Stimulated activated CD4-positive, alpha-beta T cell treated with anti-CD3 and anti-CD28 coated beads, TNF-alpha, amount 100 ng/mL, for 4 hours (primary cell): Measurements from ENCODE around the gene ANKHD1.
"Not testable (repeated sequence)": the region's sequence is repeated elsewhere in the genome, so short reads cannot be mapped to it uniquely, and the experiment has no call there.

ENCODE experiments used
- DNase-seq, 3 experiments: peaks; one replicate each; pipeline ENCODE4 v3.0.0-alpha.2; 2020; ENCODE audit warnings: low read depth in 3 of 3

ANKHD1 gene

DNA sequence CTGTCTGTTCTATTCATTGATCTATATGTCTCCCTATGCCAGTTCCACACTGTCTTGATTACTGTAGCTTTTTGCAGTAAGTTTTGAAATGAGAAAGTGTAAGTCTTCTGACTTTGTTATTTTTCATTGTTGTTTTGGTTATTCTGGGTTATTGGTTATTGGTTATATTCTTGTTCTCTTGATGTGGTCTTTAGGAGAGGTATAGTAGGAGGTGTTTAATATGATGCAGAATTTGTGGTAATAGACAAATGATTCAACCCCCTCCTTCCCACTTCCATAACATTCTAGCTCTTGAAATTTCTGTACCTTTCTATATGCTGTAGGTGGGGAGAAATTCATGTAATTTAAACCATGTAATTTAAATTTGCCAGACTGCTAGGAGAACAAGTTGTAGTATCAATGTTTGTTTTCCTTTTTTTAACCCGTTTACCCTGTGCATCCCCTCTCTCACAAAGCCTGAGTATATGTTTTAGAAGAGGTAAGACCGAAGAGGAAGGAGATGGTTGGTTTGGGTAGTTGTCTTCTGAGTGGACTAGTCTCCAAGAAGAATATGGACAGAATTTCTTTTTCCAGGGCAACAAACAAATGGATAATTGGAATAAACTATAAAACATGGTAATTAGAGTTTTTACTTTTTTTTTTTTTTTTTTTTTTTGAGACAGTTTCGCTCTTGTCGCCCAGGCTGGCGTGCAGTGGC lies 19.2 kb downstream of the ANKHD1 start:
- DNase-seq: no peak

DNA sequence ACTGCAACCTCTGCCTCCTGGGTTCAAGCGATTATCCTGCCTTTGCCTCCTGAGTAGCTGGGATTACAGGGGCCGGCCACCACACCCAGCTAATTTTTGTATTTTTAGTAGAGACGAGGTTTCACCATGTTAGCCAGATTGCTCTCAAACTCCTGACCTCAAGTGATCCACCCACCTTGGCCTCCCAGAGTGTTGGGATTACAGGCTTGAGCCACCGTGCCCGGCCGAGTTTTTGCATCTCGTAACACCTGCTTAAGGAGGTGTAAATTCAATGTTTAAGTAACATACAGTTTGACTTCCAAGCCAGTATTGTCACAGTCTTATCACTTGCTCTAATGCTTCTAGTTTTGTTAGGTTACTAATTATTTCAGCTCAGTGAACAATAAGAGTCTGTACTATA lies 19.7 kb downstream of the ANKHD1 start:
- not testable (repeated sequence) for DNase-seq

DNA sequence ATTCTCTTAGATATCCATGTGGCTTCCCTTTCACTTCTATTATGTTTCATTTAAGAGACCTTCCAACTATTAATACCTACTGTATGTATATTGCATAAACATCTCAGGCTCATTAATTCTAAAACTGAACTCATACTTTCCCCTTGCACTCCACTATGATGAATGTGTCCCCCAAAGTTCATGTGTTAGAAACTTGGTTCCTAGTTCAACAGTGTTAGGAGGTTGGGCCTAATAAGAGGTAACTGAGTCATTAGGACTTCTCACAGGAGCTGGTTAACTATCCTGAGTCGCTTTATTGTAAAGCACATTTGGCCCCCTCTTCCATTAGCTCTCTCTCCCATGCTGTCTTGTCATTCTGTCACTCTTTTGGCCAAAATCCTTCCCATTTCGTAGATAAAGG lies 22.0 kb downstream of the ANKHD1 start:
- no peak for DNase-seq

DNA sequence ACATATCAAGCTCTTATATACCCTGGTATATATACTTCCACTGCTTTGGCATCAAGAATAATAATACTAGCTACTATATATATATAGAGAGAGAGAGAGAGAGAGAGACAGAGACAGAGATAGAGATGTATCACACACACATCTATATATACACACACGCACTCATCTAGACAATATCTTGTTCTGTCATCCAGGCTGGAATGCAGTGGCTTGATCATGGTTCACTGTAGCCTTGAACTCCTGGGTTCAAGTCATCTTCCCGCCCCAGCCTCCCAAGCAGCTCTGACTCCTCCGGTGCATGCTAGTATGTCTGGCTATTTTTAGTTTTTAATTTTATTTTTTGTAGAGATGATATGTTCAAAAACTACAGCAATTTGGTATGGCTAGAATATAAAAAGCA lies 22.5 kb downstream of the ANKHD1 start:
- no peak for DNase-seq

DNA sequence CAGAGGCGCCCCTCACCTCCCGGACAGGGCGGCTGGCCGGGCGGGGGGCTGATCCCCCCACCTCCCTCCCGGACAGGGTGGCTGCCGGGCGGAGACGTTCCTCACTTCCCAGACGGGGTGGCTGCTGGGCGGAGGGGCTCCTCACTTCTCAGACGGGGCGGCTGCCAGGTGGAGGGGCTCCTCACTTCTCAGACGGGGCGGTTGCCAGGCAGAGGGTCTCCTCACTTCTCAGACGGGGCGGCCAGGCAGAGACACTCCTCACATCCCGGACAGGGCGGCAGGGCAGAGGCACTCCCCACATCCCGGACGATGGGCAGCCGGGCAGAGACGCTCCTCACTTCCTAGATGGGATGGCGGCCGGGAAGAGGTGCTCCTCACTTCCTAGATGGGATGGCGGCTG lies 26.1 kb downstream of the ANKHD1 start:
- not testable (repeated sequence) for DNase-seq

DNA sequence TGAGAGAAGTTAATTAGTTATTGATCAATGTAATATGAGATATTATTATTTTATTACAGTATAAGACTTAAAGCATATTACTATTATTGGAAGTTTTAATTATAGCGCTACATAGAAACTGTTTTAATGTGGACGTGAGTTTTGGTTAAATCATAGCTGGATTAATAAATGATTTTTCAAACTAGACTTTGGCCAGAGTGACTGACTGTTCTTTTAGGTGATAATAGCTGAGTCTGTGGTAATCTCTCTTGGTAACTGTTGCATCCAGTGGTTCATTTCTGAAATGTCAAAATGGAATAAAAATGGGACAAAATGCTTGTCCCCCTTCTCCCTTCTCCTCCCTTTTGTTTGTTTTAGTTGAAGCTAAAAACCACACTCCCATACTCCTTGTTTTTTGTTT lies 28.1 kb downstream of the ANKHD1 start:
- DNase-seq: no peak

DNA sequence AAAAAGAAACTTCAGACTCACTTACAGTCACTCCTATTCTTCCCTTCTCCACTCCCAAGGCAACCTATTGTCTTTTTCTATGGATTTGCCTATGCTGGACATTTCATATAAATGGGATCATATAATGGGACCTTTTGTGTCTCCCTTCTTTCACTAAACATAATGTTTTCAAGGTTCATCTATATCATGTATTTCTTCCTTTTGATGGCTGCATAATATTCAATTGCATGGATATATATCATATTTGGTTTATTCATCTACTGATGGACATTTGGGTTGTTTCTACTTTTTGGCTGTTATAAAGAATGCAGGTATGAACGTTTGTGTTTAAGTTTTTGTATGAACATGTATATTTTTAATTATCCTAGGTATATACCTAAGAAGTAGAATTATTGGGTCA lies 30.6 kb downstream of the ANKHD1 start:
- DNase-seq: no peak

DNA sequence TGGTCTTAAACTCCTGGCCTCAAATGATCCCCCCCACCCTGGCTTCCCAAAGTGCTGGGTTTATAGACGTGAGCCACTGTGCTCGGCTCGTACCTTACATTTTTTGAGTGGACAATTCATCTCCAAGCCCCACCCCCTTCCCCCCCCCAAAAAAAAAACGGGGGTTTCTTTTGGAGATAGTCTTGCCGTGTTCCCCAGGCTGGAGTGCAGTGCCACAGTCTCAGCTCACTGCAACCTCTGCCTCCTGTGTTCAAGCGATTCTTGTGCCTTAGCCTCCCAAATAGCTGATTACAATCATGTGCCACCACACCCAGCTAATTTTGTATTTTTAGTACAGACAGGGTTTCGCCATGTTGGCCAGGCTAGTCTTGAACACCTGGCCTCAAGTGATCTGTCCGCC lies 31.3 kb downstream of the ANKHD1 start:
- DNase-seq: no peak

DNA sequence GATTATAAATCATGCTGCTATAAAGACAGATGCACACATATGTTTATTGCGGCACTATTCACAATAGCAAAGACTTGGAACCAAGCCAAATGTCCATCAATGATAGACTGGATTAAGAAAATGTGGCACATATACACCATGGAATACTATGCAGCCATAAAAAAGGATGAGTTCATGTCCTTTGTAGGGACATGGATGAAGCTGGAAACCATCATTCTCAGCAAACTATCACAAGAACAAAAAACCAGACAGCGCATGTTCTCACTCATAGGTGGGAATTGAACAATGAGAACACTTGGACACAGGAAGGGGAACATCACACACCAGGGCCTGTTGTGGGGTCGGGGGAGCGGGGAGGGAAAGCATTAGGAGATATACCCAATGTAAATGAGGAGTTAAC lies 55.7 kb downstream of the ANKHD1 start:
- DNase-seq: not testable (repeated sequence)

DNA sequence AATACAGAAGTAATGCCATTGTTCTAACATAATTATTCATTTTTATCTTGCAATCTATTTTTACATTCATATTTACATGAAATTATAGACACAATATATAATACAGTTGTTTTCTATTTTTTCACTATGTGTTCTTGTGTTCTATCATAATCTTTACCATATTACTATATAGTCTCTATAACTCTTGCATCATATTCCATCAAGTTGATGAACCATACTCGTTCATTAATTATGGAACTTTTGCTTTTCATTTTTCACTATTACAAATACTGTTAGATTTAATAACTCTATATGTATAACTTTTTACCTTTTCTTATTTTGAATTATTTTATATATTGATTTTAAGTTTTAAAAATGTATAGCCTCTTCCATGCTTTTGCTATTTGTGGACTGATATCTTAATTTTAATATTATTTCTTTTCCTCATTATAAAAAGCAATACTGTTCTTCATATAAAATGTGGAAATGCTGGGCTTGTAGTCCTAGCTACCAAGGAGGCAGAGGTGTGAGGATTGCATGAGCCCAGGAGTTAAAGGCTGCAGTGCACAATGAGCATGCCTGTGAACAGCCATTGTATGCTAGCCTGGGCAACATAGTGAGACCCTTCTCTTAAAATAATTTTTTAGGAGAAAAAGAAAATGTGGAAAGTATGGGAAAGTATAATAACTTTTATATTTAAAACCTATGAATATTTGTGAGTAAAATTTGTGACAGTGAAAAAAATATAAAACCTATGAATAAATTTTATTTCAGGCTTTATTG lies 65.5 kb downstream of the ANKHD1 start:
- no peak for DNase-seq

DNA sequence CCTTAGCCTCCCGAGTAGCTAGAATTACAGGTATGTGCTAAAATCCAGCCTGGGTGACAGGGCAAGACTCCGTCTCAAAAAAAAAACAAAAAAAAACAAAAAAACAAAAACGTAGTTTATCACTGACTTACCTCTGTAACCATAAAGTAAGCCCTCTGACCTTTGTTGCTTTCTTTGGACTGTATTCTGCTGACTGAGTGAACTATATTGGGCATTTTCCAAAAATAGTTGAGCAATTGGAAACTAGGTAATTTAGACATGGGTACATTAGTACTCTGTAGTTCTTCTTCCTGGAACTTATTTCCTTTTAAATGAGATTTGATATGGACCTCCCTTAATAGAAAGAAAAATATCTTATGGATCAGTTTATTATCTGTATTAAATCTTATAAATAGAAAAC lies 66.6 kb downstream of the ANKHD1 start:
- no peak for DNase-seq

DNA sequence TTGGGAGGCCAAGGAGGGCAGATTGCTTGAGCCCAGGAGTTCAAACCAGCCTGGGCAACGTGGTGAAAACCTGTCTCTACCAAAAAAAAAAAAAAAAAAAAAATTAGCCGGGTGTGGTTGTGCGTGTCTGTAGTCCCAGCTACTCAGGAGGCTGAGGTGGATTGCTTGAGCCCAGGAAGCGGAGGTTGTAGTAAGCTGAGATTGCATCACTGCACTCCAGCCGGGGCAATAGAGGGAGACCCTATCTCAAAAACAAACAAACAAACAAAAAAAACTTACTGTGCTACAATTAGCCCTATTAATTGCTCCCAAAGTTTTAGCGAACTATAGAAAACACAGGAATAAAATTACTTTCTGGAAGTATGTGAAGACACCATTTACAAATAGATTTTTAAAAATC lies 67.6 kb downstream of the ANKHD1 start:
- no peak for DNase-seq

DNA sequence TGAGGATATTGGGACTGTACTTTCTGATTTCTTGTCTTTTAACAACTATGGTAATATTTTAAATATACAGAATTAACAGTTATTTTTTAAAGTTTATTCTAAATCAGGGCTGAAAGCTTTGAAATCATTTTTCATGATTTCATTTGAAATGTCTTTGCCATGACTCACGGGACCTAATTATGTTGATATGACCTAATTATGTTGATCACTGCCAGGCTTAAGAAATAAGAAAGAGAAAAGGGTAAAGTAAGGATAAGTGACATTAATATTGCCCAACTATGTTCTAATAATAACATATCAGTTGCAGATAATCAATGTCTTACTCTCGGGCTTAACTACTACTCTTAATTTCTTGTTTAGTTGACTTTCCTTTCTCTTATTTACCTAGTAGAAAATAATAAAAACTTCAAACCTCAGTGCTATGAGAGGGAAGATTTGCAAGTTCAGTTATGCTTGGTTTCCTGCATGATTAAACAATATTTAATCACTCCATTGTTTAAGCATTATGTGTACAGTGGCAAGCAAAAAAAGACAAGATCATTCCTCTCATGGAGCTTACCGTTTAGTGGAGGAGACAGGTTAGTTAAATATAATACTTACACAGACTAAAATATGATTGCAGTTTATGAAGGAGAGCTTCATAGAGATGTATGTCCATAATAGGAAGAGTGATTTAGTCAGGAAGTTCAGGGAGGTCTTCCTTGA lies 78.8 kb downstream of the ANKHD1 start:
- no peak for DNase-seq

DNA sequence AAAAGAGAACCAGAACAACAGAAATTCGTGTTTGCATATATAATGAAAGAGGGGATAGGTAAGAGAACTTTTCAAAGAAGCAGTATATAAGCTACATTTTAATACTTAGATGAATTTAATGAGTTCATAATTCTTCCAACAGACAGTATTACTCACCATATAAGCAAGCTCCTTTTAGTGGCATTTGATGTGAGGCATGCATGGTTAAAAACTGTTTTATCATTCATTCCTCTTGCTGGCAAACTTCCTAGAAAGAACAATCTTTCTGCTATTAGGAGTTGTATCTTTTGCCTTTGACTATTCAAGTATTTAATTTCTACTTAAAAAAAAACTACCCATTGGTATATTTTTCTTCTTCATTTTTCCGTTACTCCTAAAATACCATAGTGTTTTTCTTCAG lies 80.1 kb downstream of the ANKHD1 start:
- DNase-seq: no peak

DNA sequence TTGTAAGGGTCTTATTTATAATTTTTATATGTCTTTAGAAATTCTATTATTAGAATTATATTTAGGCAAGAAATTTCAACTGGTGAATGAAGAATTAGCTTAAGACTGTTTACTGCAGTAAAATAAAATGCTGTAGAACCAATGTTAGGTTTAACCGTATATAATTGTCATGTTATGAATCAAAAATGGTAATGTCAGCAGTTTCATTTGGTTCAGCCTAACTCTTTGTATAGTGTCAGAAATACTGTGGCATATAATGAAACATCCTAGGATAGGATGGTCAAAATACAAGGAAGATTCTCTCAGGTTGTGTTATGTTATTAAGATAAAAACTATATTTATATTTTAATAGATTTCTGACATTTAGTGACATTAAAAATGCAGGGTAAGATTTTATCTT lies 81.4 kb downstream of the ANKHD1 start:
- no peak for DNase-seq

DNA sequence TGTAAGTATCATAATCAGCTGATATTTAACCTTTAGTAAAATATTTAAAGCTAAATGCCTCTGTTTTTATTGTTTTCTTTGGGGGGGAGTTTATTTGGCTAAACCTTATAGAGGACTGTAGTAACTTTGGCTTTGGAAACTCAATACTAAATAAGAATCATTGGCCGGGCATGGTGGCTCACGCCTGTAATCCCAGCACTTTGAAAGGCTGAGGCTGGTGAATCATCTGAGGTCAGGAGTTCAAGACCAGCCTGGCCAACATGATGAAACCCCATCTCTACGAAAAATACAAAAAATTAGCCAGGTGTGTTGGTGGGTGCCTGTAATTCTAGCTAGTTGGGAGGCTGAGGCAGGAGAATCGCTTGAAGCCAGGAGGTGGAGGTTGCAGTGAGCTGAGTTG lies 86.5 kb downstream of the ANKHD1 start:
- not testable (repeated sequence) for DNase-seq

DNA sequence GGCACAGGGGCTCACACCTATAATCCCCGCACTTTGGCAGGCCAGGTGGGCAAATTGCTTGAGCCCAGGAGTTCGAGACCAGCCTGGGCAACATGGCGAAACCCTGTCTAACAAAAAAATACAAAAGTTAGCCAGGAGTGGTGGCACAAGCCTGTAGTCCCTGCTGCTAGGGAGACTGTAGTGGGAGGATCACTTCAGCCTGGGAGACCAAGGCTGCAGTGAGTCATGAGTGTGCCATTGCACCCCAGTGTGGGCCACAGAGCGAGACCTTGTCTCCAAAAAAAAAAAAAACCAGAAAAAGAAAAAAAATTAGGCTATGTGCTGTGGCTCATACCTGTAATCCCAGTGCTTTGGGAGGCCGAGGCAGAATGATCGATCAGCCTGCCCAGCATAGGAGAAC lies 87.3 kb downstream of the ANKHD1 start:
- no peak for DNase-seq

DNA sequence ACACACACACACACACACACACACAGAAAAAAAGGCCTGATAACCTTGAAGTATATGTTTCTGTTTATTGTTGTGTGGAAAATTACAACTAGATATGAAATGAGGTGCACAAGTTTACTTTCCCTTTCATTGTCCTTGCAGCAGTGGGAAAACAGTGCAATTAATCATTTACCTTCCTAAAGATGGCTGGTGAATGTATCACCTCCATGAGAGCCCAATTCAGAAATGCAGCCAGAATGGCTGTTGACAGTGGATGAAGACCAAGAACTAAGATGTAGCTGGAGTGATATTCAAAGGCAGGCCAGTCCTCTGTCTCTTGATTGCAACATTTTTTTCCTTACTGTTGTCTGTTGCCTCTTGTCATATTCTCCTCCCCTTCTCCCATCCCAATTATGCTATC lies 96.3 kb downstream of the ANKHD1 start:
- no peak for DNase-seq

DNA sequence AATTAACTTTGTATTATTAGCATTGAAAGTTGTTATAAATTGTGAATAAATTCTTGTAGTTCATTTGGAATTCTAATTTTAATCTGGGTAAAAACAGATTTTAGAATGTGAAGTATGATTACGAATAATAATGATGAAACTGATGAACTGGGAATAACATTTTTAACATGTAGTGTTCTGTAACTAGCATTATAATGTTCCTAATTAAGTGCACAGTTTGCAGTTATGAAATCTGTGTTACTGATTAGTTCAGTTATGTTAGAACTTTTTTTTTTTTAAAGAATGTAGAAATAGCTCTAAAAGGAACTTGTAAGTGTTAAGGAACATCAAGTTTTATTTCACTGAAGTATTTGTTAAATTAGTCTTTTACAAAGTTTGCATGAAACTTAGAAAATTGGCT lies 97.0 kb downstream of the ANKHD1 start:
- no peak for DNase-seq

DNA sequence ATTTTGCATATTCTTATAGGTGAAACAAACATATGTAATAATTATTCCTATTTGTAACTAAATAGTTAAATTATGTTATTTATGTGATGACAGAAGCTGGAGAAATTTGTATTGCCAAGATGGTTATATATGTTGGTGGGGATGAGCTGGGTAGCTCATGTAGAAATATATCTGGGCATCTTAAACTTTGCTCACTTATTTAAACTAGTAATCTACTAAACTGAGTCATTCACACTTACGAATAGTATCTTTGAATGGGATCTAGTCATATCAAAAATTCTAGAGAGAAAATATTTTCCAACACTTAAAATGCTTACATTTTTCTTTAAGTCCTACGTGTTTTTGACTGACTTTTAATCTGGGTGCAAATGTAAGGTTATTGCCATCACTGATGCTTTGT lies 101.2 kb downstream of the ANKHD1 start:
- DNase-seq: no peak

DNA sequence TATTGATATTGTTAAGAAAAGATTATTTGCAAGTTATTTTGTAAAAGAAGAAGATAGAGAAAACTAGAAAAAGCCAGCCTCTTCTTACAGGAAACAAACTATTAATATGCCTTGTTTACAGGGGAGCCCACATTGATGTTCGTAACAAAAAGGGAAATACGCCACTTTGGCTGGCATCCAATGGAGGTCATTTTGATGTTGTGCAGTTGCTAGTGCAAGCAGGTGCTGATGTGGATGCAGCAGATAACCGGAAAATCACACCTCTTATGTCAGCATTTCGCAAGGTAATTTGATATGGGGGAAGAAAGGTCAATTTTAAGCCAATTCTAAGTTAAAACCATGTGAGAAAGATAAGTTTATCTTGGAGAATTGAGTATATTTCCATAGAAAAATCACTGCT lies 108.3 kb downstream of the ANKHD1 start:
- DNase-seq: no peak

DNA sequence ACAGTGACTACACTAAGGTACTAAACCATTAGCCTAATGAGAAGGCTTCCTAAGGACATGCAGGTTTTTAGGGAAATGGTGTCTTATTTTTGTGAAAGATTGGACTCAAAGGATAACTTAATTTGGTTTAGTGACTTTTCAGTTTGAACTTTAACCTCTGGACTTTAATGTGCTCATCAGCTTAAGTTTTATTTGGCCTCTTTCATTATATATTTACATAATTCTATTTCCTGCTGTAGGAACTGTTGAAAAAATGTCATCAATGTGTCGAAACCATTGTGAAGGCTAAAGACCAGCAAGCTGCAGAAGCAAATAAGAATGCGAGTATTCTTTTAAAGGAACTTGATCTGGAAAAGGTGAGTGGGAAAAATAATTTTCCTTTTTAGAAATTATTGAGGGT lies 111.5 kb downstream of the ANKHD1 start:
- no peak for DNase-seq

DNA sequence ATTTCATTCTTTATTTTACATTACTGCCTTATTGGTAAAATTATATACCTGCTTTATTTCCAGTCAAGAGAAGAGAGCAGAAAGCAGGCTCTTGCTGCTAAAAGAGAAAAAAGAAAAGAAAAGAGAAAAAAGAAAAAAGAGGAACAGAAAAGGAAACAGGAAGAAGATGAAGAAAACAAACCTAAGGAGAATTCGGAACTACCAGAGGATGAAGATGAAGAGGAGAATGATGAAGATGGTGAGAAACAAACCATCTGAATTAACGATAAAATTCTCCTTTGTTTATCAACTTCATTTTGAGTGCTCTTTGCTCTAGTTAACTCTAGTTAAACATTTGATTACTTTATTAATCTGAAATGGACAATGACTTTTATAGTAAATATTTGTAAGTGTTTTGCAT lies 122.4 kb downstream of the ANKHD1 start:
- no peak for DNase-seq
